ENCODE data around the gene NOD1. TPM values are rescaled to one million over a fixed set of nuclear protein-coding genes. Genes with fewer than 3 reads are reported as not detected.
A peak's percentile ranks its signal among the peaks of the same experiment; 100 is the strongest.

Gene NOD1
- total RNA-seq, 2 donors from 2014 or later, result 3.5 to 12.3 TPM

DNA sequence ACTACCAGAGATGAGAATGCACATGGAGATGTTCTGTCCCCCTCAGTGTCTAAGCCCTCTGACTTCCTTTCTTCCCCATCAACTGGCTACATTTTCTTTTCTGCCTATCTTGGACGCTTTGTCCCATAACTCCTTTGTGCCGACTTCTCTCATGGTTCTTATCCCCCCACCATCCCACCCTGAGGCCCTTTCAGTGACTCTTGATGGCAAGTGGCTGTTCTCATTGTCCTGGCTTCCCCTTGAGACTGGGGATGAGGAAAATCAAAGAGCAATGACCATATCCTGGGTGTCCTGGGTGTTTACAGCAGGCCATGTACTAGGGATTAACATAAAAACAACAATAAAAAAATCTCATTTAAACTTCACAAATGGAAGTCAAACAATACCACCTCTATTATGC, 44.9 kb upstream of the NOD1 start:
- TF ChIP-seq POLR2A (IDR thresholded peaks at IDR 0.05) (no peak), POLR2AphosphoS5 (IDR thresholded peaks at IDR 0.05) (no peak)
- TF ChIP-seq, protein P1, sequence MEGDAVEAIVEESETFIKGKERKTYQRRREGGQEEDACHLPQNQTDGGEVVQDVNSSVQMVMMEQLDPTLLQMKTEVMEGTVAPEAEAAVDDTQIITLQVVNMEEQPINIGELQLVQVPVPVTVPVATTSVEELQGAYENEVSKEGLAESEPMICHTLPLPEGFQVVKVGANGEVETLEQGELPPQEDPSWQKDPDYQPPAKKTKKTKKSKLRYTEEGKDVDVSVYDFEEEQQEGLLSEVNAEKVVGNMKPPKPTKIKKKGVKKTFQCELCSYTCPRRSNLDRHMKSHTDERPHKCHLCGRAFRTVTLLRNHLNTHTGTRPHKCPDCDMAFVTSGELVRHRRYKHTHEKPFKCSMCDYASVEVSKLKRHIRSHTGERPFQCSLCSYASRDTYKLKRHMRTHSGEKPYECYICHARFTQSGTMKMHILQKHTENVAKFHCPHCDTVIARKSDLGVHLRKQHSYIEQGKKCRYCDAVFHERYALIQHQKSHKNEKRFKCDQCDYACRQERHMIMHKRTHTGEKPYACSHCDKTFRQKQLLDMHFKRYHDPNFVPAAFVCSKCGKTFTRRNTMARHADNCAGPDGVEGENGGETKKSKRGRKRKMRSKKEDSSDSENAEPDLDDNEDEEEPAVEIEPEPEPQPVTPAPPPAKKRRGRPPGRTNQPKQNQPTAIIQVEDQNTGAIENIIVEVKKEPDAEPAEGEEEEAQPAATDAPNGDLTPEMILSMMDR (IDR thresholded peaks at IDR 0.05), result no peak
- Histone ChIP-seq H3K9me3 (no peaks in the 10 kb centered on the region), H3K4me1 (replicated peaks) (peaks cover 16% of the 10 kb centered on the region), H3K4me3 (no peak overlapping the region), H3K27ac (no peak overlapping the region), H3K27me3 (replicated peaks; ENCODE audit: insufficient read depth) (no peaks in the 10 kb centered on the region), H3K36me3 (no peaks in the 10 kb centered on the region)
- intact Hi-C loops (cut with DNase I), result no loop called here
- 92% methylated on average over 2 of the region's 2 CpGs for WGBS
- no peak for DNase-seq (ENCODE audit: low spot score)

DNA sequence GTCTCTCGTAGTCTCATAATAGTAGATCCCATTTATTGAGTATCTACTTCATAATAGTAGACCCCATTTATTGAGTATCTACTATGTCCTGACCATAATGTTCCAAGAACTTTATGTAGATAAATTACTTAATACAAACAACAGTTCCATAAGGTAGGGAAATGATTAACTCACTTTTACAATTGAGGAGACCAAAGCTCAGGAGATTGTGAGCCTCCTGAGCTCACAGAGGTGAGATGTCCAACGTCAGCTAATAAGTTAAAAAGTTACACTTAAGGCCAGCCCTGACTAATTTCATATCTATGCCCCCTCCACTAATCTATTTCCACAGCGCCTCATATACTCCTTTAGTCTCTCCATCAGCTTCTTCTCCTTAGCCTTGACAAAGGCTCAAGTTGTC, 43.6 kb upstream of the NOD1 start:
- H3K27ac ChIP-seq, result no peak overlapping the region
- H3K36me3 ChIP-seq, result no peaks in the 10 kb centered on the region
- no peak for DNase-seq (ENCODE audit: low spot score)
- H3K4me3 ChIP-seq, result no peak overlapping the region
- intact Hi-C loops (cut with DNase I), result no loop called here
- no peak for TF ChIP-seq POLR2AphosphoS5 (IDR thresholded peaks at IDR 0.05)
- no peak for TF ChIP-seq POLR2A (IDR thresholded peaks at IDR 0.05)
- TF ChIP-seq, protein P1 (IDR thresholded peaks at IDR 0.05), result no peak
- no peaks in the 10 kb centered on the region for H3K9me3 ChIP-seq
- WGBS, result 98% methylated on average over 3 of the region's 3 CpGs
- no peaks in the 10 kb centered on the region for H3K27me3 ChIP-seq (replicated peaks; ENCODE audit: insufficient read depth)
- peaks cover 18% of the 10 kb centered on the region for H3K4me1 ChIP-seq (replicated peaks)

DNA sequence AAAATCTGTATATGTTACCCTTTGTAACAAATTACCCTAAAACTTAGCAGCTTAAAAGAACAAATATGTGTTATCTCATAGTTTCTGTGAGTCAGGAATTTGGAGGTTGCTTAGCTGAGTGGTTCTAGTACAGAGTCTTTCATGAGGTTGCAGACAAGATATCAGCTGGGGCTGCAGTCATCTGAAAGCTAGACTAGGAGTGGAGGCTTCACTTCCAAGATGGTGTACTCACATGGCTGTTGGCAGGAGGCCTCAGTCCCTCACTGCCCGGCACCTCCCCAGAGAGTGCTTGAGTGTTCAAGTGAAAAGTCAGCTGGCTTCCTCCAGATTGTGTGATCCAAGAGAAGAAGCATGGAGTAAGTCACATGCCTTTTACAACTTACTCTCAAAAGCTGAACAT, 42.9 kb upstream of the NOD1 start:
- no peaks in the 10 kb centered on the region for H3K9me3 ChIP-seq
- intact Hi-C loops (cut with DNase I), result no loop called here
- no peak overlapping the region for H3K4me3 ChIP-seq
- H3K4me1 ChIP-seq (replicated peaks), result peaks cover 18% of the 10 kb centered on the region
- H3K36me3 ChIP-seq, result no peaks in the 10 kb centered on the region
- TF ChIP-seq POLR2AphosphoS5 (IDR thresholded peaks at IDR 0.05) (no peak), POLR2A (IDR thresholded peaks at IDR 0.05) (no peak)
- TF ChIP-seq, protein P1 (IDR thresholded peaks at IDR 0.05), result no peak
- no peak for DNase-seq (ENCODE audit: low spot score)
- H3K27me3 ChIP-seq (replicated peaks; ENCODE audit: insufficient read depth), result no peaks in the 10 kb centered on the region
- peak overlapping the region in 1 of 2 donors; percentile 48 for H3K27ac ChIP-seq
- WGBS, result 70% methylated on average over 1 of the region's 1 CpG

DNA sequence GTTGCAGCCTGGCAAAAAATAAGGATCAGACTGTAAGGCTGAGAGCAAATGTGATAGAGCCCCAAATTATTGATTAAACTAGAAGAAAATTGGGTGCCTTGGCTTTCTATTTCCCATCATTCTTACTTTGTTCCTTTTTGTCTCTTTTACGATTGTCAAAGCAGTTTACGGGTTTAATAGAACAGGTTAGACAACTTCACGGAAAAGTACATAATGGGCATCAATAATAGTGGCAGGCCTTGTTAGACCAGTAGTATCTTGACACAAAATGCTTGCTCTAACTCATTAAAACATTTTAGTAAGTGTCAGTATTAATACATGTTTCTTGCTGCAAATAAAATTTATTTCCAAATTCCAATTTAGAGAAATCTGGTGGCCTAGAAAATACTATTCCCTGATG, 40.5 kb upstream of the NOD1 start:
- TF ChIP-seq POLR2AphosphoS5 (IDR thresholded peaks at IDR 0.05), result peak; percentile 94
- TF ChIP-seq POLR2A (IDR thresholded peaks at IDR 0.05), result no peak
- no peaks in the 10 kb centered on the region for H3K36me3 ChIP-seq
- H3K27ac ChIP-seq, result peak overlapping the region; percentile 63 to 75
- no peaks in the 10 kb centered on the region for H3K27me3 ChIP-seq (replicated peaks; ENCODE audit: insufficient read depth)
- peaks cover 14% of the 10 kb centered on the region for H3K4me1 ChIP-seq (replicated peaks)
- 50% methylated on average over 3 of the region's 3 CpGs for WGBS
- H3K4me3 ChIP-seq, result no peak overlapping the region
- intact Hi-C loops (cut with DNase I), result no loop called here
- DNase-seq (ENCODE audit: low spot score), result peak; percentile 56
- H3K9me3 ChIP-seq, result no peaks in the 10 kb centered on the region

DNA sequence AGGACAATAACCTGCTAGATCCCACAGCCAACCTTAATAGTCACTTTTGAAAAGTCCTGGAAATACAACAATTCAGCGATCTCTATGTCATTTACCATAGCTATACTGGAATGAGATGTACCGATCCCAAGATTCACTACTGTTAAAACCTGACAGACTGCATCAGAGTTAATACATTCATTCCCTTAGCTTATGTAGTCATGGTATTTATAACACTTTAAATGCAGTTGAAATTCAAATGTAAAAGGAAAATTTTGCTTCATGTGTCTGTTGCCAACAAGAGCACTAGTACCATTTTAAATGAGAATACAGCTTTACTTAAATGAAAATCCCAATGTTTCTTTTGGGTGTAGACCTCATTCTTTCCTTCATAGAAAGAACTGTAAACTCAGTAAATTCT, 37.2 kb upstream of the NOD1 start:
- WGBS, result 96% methylated on average over 2 of the region's 2 CpGs
- no peak overlapping the region for H3K4me3 ChIP-seq
- no peak for TF ChIP-seq POLR2AphosphoS5 (IDR thresholded peaks at IDR 0.05)
- TF ChIP-seq, protein P1 (IDR thresholded peaks at IDR 0.05), result no peak
- no peak for TF ChIP-seq POLR2A (IDR thresholded peaks at IDR 0.05)
- H3K9me3 ChIP-seq, result no peaks in the 10 kb centered on the region
- DNase-seq (ENCODE audit: low spot score), result no peak
- H3K27ac ChIP-seq, result no peak overlapping the region
- H3K27me3 ChIP-seq (replicated peaks; ENCODE audit: insufficient read depth), result no peaks in the 10 kb centered on the region
- H3K36me3 ChIP-seq, result no peaks in the 10 kb centered on the region
- peaks cover 13% of the 10 kb centered on the region for H3K4me1 ChIP-seq (replicated peaks)
- intact Hi-C loops (cut with DNase I), result no loop called here

Measured in prostate gland (tissue), 2 donors.